Osteocyte (in vitro differentiated cells): ENCODE results near the gene SERPINA12. TPM values are rescaled to one million over a fixed set of nuclear protein-coding genes. Genes with fewer than 3 reads are reported as not detected.

ENCODE experiments used
- DNase-seq: peaks from one replicate; pipeline ENCODE4 v3.0.0; 2021; ENCODE audit warnings: mixed read lengths; ENCODE audit not compliant: unreplicated experiment; ENCODE audit errors: extremely low spot score
- H3K27ac Mint-ChIP-seq: one replicate; pipeline ENCODE4 v1.8.0; 2021; ENCODE audit warnings: mild to moderate bottlenecking, mixed read lengths; ENCODE audit not compliant: unreplicated experiment
- H3K27me3 Mint-ChIP-seq: one replicate; pipeline ENCODE4 v1.8.0; 2021; ENCODE audit warnings: mixed read lengths; ENCODE audit not compliant: unreplicated experiment
- H3K36me3 Mint-ChIP-seq: one replicate; pipeline ENCODE4 v1.8.0; 2021; ENCODE audit warnings: mixed read lengths; ENCODE audit not compliant: unreplicated experiment
- H3K4me1 Mint-ChIP-seq: one replicate; pipeline ENCODE4 v1.8.0; 2021; ENCODE audit warnings: mixed read lengths; ENCODE audit not compliant: unreplicated experiment
- H3K4me3 Mint-ChIP-seq: one replicate; pipeline ENCODE4 v1.8.0; 2021; ENCODE audit warnings: mild to moderate bottlenecking, moderate library complexity, mixed read lengths; ENCODE audit not compliant: unreplicated experiment
- H3K9me3 Mint-ChIP-seq: one replicate; pipeline ENCODE4 v1.8.0; 2021; ENCODE audit warnings: mixed read lengths; ENCODE audit not compliant: unreplicated experiment
- total RNA-seq: library from RNA; stranded (reverse); gene quantifications from 2 replicates; pipeline ENCODE4 v1.2.1, GENCODE V29; 2021
- TF ChIP-seq, protein P1 (sequence below): fragments of 200-600 bp; sonication (generic); IDR thresholded peaks from 2 replicates; pipeline ENCODE4 v1.5.0; 2021; ENCODE audit warnings: antibody characterized with exemption, mild to moderate bottlenecking, moderate library complexity

Gene SERPINA12
- total RNA-seq, 1 donor from 2014 or later, result not detected

DNA sequence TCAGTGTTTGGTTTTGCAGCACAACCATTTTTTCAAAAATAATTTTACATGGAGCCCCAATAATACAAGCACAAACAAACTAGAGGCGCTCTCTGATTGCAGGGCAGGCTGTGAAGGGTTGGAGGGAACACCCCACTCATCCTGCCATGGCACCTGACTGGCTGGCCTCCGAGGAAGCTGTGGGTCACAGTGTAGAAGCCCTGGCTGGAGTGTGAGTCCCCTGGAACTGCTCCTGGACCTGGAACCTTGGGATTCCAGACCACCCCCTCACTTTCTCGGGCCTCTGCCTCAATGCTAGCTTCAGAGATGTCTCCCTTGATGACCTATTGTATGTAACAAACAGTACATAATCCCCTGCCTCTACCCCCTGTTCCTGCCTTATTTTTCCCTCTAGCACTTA, 14.8 kb upstream of the SERPINA12 start:
- peak; percentile 62 for DNase-seq
- H3K4me1 Mint-ChIP-seq, result no peaks in the 10 kb centered on the region
- H3K9me3 Mint-ChIP-seq, result peaks cover 7% of the 10 kb centered on the region
- H3K27ac Mint-ChIP-seq, result no peak overlapping the region
- TF ChIP-seq, protein P1, sequence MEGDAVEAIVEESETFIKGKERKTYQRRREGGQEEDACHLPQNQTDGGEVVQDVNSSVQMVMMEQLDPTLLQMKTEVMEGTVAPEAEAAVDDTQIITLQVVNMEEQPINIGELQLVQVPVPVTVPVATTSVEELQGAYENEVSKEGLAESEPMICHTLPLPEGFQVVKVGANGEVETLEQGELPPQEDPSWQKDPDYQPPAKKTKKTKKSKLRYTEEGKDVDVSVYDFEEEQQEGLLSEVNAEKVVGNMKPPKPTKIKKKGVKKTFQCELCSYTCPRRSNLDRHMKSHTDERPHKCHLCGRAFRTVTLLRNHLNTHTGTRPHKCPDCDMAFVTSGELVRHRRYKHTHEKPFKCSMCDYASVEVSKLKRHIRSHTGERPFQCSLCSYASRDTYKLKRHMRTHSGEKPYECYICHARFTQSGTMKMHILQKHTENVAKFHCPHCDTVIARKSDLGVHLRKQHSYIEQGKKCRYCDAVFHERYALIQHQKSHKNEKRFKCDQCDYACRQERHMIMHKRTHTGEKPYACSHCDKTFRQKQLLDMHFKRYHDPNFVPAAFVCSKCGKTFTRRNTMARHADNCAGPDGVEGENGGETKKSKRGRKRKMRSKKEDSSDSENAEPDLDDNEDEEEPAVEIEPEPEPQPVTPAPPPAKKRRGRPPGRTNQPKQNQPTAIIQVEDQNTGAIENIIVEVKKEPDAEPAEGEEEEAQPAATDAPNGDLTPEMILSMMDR, result no peak
- H3K27me3 Mint-ChIP-seq, result peaks cover 44% of the 10 kb centered on the region
- no peaks in the 10 kb centered on the region for H3K36me3 Mint-ChIP-seq
- H3K4me3 Mint-ChIP-seq, result no peak overlapping the region

DNA sequence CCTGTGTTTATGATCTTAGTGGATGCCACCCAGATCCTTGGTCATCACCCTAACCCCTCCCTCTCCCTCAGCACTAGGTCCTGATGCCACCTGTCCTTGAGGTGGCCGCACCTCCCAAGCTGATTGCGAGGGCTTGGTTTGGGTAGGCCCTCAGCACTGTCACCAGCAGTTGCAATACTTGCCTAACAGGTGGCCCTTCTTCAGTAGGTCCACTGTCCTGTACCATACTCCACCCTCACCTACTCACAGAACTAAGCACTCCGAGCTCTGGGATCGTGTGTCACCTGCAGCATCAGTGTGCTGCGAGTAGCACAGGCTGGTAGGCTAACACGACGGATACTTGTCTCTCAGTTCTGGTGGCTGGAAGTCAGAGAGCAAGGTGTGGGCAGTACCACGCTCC, 14.0 kb upstream of the SERPINA12 start:
- Mint-ChIP-seq H3K36me3 (no peaks in the 10 kb centered on the region), H3K27me3 (peaks cover 42% of the 10 kb centered on the region), H3K4me1 (no peaks in the 10 kb centered on the region), H3K4me3 (no peak overlapping the region), H3K27ac (no peak overlapping the region), H3K9me3 (peaks cover 7% of the 10 kb centered on the region)
- TF ChIP-seq, protein P1, result no peak
- peak; percentile 64 for DNase-seq

- TF ChIP-seq, protein P1, result no peak
- Mint-ChIP-seq H3K27ac (no peak overlapping the region), H3K4me3 (no peak overlapping the region), H3K9me3 (peaks cover 5% of the 10 kb centered on the region), H3K4me1 (peaks cover 2% of the 10 kb centered on the region), H3K36me3 (no peaks in the 10 kb centered on the region), H3K27me3 (peaks cover 32% of the 10 kb centered on the region)
- DNase-seq, result peak; percentile 66
Measured at GRCh38 chr14:94522115-94522724, 13.0 kb upstream of the SERPINA12 start.

- Mint-ChIP-seq H3K36me3 (no peaks in the 10 kb centered on the region), H3K4me1 (peaks cover 2% of the 10 kb centered on the region), H3K27ac (no peak overlapping the region), H3K4me3 (no peak overlapping the region), H3K9me3 (no peaks in the 10 kb centered on the region), H3K27me3 (peaks cover 28% of the 10 kb centered on the region)
- TF ChIP-seq, protein P1, result no peak
- DNase-seq, result peak; percentile 76
Measured at GRCh38 chr14:94521375-94522114, 12.3 kb upstream of the SERPINA12 start.

DNA sequence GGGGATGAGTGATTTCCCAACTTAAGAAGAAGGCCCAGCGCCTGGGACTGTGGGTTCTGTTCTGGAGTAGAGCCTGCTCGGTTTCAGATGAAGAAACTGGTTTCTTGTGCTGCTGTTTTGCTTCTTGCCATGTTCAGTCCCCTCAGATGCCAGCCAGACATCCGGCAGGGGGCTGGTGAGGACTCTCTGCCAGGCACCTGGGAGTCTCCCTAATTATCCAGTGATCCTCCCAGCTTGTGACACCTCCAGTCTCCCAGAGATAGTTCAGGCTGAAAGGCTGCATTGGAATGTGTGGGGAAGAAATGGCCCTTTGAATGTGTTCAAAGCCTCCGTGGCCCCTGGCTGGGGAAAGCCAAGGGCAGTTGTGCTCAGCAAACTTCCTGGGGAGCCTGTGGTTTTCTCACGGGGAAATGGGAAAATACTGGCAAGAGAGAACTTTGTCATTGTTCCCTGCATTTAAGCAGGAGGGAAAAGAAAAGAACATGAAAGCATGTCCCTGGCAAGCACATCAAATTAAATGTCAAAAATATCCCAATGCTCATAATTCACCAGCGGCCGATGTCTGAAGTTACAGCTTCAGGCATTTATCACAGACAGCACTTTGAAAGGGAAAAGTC, 8.5 kb upstream of the SERPINA12 start:
- H3K4me3 Mint-ChIP-seq, result no peak overlapping the region
- peak; percentile 67 for DNase-seq
- H3K4me1 Mint-ChIP-seq, result peaks cover 2% of the 10 kb centered on the region
- TF ChIP-seq, protein P1, result no peak
- peaks cover 12% of the 10 kb centered on the region for H3K27me3 Mint-ChIP-seq
- H3K27ac Mint-ChIP-seq, result no peak overlapping the region
- H3K9me3 Mint-ChIP-seq, result no peaks in the 10 kb centered on the region
- H3K36me3 Mint-ChIP-seq, result no peaks in the 10 kb centered on the region
